Ascending aorta (tissue), 2 donors: Measurements from ENCODE around the gene MTM1. TPM values are rescaled to one million over a fixed set of nuclear protein-coding genes. Genes with fewer than 3 reads are reported as not detected.
A peak's percentile ranks its signal among the peaks of the same experiment; 100 is the strongest.

ENCODE experiments used
- DNase-seq, 2 donors: peaks; one replicate each; pipeline ENCODE4 v3.0.0-alpha.2; 2019; ENCODE audit warnings: low spot score in 2 of 2
- H3K27ac ChIP-seq, 2 donors: fragments of 200-600 bp; sonication (generic); one replicate each; pipeline ENCODE4 v1.5.1; 2016 to 2017; ENCODE audit warnings: mild to moderate bottlenecking in 1 of 2
- H3K27me3 ChIP-seq: fragments of 200-600 bp; sonication (generic); one replicate; pipeline ENCODE4 v1.5.1; 2017
- H3K36me3 ChIP-seq, 2 donors: fragments of 200-600 bp; sonication (generic); one replicate each; pipeline ENCODE4 v1.5.1; 2016
- H3K4me1 ChIP-seq, 2 donors: fragments of 200-600 bp; sonication (generic); one replicate each; pipeline ENCODE4 v1.5.1; 2016 to 2017; ENCODE audit warnings: mild to moderate bottlenecking in 1 of 2
- H3K4me3 ChIP-seq, 2 donors: fragments of 200-600 bp; sonication (generic); one replicate each; pipeline ENCODE4 v1.5.1; 2016 to 2017; ENCODE audit warnings: mild to moderate bottlenecking in 1 of 2
- H3K9me3 ChIP-seq, 2 donors: fragments of 200-600 bp; sonication (generic); one replicate each; pipeline ENCODE4 v1.5.1; 2016
- intact Hi-C: fragments of 100-400 bp; cut with DNase I; formaldehyde crosslinking; loops from one replicate; pipeline ENCODE4 v1.15.1; 2023
- total RNA-seq: library from RNA; depleted of rRNA; stranded (reverse); fragments of >200 nt; gene quantifications from one replicate; pipeline ENCODE4 v1.1.0, GENCODE V29; 2016
- TF ChIP-seq, protein P1 (sequence below), 3 experiments: fragments of 200-600 bp in 2 of 3; fragments of 450-650 bp in 1 of 3; sonication (generic) in 2 of 3; IDR thresholded peaks; one replicate each; pipeline ENCODE4 v1.5.1; 2016 to 2019; ENCODE audit warnings: antibody characterized with exemption in 3 of 3, mild to moderate bottlenecking in 1 of 3, moderate library complexity in 1 of 3

MTM1 gene
- total RNA-seq, 1 donor from 2014 or later: 7.3 TPM

DNA sequence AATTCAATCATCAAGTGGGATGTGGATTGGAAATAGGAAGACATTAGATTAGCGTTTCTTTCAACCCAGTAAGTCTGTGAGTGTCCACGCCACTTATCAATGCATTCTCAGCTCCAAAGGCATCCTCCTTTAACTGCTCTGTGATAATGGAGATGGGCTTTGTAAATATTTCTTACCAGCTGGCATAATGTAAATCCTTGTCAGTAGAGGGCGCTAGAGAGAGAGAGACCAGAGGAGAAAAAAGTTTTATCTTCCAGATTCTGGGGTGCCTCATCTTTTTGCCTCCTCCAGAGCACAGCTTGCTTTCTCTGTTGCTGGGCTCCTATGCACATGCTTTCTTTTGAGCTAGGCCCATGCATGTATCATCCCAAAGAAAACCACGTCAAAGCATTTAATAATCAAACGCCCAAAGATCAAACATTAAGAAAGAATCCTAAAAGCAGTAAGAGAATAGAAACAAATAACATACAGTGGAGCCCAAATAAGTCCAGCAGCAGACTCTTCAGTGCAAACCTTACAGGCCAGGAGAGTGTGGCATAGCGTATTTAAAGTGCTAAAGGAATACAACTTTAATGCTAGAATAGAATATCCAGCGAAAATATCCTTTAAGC, 115.2 kb downstream of the MTM1 start:
- H3K27ac ChIP-seq: no peak overlapping the region
- TF ChIP-seq, protein P1, sequence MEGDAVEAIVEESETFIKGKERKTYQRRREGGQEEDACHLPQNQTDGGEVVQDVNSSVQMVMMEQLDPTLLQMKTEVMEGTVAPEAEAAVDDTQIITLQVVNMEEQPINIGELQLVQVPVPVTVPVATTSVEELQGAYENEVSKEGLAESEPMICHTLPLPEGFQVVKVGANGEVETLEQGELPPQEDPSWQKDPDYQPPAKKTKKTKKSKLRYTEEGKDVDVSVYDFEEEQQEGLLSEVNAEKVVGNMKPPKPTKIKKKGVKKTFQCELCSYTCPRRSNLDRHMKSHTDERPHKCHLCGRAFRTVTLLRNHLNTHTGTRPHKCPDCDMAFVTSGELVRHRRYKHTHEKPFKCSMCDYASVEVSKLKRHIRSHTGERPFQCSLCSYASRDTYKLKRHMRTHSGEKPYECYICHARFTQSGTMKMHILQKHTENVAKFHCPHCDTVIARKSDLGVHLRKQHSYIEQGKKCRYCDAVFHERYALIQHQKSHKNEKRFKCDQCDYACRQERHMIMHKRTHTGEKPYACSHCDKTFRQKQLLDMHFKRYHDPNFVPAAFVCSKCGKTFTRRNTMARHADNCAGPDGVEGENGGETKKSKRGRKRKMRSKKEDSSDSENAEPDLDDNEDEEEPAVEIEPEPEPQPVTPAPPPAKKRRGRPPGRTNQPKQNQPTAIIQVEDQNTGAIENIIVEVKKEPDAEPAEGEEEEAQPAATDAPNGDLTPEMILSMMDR (IDR thresholded peaks at IDR 0.05): peak; percentile 36 to 60 (median 37)
- no peaks in the 10 kb centered on the region for H3K36me3 ChIP-seq
- DNase-seq: no peak
- intact Hi-C loops: loop anchor here (1.0 kb wide), 1 partner anchor 34 kb away; no protein-coding TSS in a partner anchor
- H3K4me3 ChIP-seq: no peak overlapping the region
- no peaks in the 10 kb centered on the region for H3K27me3 ChIP-seq
- H3K4me1 ChIP-seq: no peaks in the 10 kb centered on the region
- H3K9me3 ChIP-seq: no peaks in the 10 kb centered on the region

DNA sequence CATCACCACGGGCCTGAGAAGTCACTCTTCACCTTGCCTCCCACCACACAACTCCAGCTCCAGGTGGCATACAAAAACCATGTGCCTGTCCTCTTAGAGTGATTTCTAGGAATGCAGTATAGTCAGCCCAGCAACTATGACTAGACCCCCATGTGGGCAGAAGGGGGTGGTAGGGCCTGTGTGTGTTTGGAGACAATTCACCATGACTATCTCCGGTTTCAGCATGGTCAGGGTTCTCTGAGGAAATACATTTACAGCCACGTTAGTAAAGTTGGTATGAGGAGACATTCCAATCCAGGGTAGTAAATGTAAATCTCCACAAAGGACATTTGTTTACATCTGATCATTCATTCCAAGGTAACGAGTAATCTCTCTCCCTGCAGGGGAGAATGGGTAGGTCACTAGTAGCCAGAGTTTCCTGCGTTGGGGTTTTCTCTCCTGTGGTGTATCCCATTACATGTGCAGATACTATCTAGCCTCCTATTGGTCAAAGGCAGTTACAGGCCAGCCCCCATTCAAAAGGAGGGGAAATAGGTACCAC, 120.6 kb downstream of the MTM1 start:
- H3K9me3 ChIP-seq: no peaks in the 10 kb centered on the region
- no peak overlapping the region for H3K27ac ChIP-seq
- H3K27me3 ChIP-seq: no peaks in the 10 kb centered on the region
- TF ChIP-seq, protein P1 (IDR thresholded peaks at IDR 0.05): no peak
- no peaks in the 10 kb centered on the region for H3K36me3 ChIP-seq
- intact Hi-C loops: no loop called here
- no peak for DNase-seq
- H3K4me3 ChIP-seq: no peak overlapping the region
- H3K4me1 ChIP-seq: no peaks in the 10 kb centered on the region

DNA sequence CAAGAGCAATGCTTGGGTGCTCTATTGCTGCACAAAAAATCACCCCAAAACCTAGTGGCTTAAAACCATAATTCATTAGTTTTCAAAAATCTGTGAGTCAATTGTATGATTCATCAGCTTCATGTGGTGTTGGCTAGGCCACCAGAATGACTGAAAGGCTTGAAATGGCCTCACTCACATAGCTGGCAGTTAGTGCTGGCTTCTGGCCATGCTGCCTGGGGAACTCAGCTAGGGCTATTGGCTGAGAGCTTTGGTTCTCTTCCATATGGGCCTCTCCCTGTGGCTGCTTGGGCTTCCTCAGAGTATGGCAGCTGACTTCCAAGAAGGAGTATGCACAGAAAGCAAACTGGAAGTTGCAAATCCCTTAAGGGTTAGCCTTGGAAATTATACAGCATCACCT, 121.7 kb downstream of the MTM1 start:
- no peak for DNase-seq
- intact Hi-C loops: loop anchor here (10.0 kb wide), 3 partner anchors 175 to 705 kb away; partner anchors contain the start of genes MAMLD1 and VMA21
- no peaks in the 10 kb centered on the region for H3K27me3 ChIP-seq
- no peaks in the 10 kb centered on the region for H3K4me1 ChIP-seq
- H3K4me3 ChIP-seq: no peak overlapping the region
- H3K27ac ChIP-seq: no peak overlapping the region
- TF ChIP-seq, protein P1 (IDR thresholded peaks at IDR 0.05): no peak
- H3K36me3 ChIP-seq: no peaks in the 10 kb centered on the region
- H3K9me3 ChIP-seq: no peaks in the 10 kb centered on the region

DNA sequence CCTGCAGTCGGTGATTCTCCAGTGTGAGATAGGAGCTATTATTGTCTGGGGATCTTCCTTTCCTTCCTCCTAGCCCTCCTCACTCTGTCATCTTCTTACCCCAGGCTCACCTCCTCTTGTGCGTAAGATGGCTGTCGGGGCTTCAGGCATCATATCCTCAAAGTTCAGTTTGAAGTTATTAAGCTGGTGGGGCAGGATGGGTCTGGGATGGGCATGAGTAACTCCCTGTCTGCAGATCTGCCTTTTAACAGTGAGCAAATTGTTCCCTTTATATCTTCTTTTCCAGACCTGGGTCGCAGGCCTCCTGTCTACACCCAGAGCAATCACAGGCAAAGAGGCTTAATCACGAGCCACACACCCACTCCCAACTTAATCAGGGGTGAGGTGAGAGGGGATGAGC, 123.9 kb downstream of the MTM1 start:
- H3K9me3 ChIP-seq: no peaks in the 10 kb centered on the region
- H3K27ac ChIP-seq: peak overlapping the region in 1 of 2 donors; percentile 49
- intact Hi-C loops: loop anchor here (10.0 kb wide), 3 partner anchors 177 to 703 kb away; partner anchors contain the start of genes MAMLD1 and VMA21
- H3K27me3 ChIP-seq: no peaks in the 10 kb centered on the region
- peak overlapping the region; percentile 66 to 72 for H3K4me3 ChIP-seq
- TF ChIP-seq, protein P1 (IDR thresholded peaks at IDR 0.05): no peak
- no peak for DNase-seq
- no peaks in the 10 kb centered on the region for H3K36me3 ChIP-seq
- no peaks in the 10 kb centered on the region for H3K4me1 ChIP-seq

DNA sequence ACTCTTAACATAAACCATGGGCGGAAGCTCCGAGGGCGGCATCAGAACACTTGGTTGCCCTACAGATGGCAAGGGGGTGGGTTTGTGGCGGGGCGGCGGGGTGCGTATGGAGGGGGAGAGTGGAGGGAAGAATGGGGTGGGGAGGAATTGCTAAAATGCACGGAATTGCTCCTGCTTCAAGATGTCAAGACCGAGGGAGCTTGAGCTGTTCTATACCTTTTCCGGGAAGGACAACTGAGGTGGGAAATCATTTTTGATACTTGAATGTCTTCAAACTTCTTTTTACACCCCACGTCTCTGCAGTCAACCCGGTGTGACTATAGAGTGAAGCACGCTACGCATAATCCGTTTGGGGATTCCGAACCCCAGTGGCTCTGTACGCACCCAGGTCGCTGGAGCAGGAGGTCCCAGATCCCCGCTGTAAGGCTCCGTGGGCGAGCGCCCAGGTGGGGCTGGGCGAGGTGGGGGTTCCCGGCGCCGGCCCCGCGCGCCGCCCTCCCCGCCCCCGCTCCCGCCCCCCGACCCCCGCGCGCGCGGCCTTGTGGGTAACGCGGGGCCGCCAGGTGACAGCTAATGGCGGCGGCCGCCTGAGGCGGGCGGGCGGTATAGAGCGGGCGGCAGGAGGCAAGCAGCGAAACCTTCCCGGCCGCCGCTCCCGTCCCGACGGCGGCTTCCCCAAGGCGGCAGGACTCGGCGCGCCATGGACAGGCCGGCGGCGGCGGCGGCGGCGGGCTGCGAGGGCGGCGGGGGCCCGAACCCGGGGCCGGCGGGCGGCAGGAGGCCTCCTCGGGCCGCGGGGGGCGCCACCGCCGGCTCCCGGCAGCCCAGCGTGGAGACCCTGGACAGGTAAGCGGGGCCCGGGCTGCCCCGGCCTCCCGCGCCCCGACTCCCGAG, 124.7 kb downstream of the MTM1 start, which contains the start of gene MTMR1:
MTMR1 (plus strand) TSS at position 566 of the 894 bp plus-strand sequence; CDS start at position 701, 135 bp downstream.
- TF ChIP-seq, protein P1 (IDR thresholded peaks at IDR 0.05): no peak

More for the DNA sequence above, 124.7 kb downstream of the MTM1 start, which contains the start of gene MTMR1:
- DNase-seq: no peak
- Histone ChIP-seq H3K36me3 (no peaks in the 10 kb centered on the region), H3K4me1 (no peaks in the 10 kb centered on the region), H3K27ac (peak within 1 kb of the TSS; percentile 91 to 93), H3K9me3 (no peaks in the 10 kb centered on the region), H3K27me3 (no peaks in the 10 kb centered on the region), H3K4me3 (peak within 1 kb of the TSS; percentile 66 to 72)
- intact Hi-C loops: loop anchor here (10.0 kb wide), 3 partner anchors 178 to 702 kb away; partner anchors contain the start of genes MAMLD1 and VMA21
